H1 (cell line): ENCODE data around the gene STARD3. TPM values are rescaled to one million over a fixed set of nuclear protein-coding genes. Genes with fewer than 3 reads are reported as not detected.

Experiments
- CTCF ChIA-PET: fragments of 300-600 bp; sonication (Branson Sonifier 250); formaldehyde crosslinking; loops from one replicate; lab custom pipeline; 2021; ENCODE audit not compliant: partially characterized antibody; lab: Charles Lee
- POLR2A ChIA-PET: fragments of 300-600 bp; sonication (Branson Sonifier 250); formaldehyde crosslinking; loops from one replicate; lab custom pipeline; 2021; ENCODE audit warnings: inconsistent platforms; ENCODE audit not compliant: partially characterized antibody; lab: Charles Lee
- DNase-seq, 2 experiments: peaks; one replicate each; pipeline versions ENCODE4 v3.0.0 to v3.0.0-alpha.2; 2010 to 2022; ENCODE audit warnings: low spot score in 2 of 2, low read depth in 1 of 2, mixed read lengths in 1 of 2
- FAIRE-seq: peaks from 2 replicates; lab custom pipeline; 2011; peaks lifted over from hg19 to GRCh38; lab: Jason Lieb, UNC
- H2AFZ ChIP-seq: 2 replicates; pipeline ENCODE4 v1.8.1; 2012; ENCODE audit warnings: low read length, inconsistent platforms
- H2AK5ac ChIP-seq: 2 replicates; pipeline ENCODE4 v1.6.1; 2013; ENCODE audit warnings: low read depth, low read length
- H2BK120ac ChIP-seq: replicated peaks from 2 replicates; pipeline ENCODE3; 2013; ENCODE audit warnings: low read depth, low read length, inconsistent platforms
- H2BK12ac ChIP-seq: 2 replicates; pipeline ENCODE4 v1.6.1; 2013; ENCODE audit warnings: low read depth, low read length
- H2BK15ac ChIP-seq: 2 replicates; pipeline ENCODE4 v1.6.1; 2013; ENCODE audit warnings: low read length
- H2BK20ac ChIP-seq: 2 replicates; pipeline ENCODE4 v1.6.1; 2013; ENCODE audit warnings: low read length
- H2BK5ac ChIP-seq: 2 replicates; pipeline ENCODE4 v1.6.1; 2013; ENCODE audit warnings: low read depth, low read length
- H3K14ac ChIP-seq: 2 replicates; pipeline ENCODE4 v1.6.1; 2013; ENCODE audit warnings: inconsistent platforms; ENCODE audit not compliant: insufficient read length
- H3K18ac ChIP-seq: 2 replicates; pipeline ENCODE4 v1.6.1; 2013; ENCODE audit warnings: low read length; ENCODE audit errors: extremely low read depth
- H3K23ac ChIP-seq: 2 replicates; pipeline ENCODE4 v1.6.1; 2013; ENCODE audit warnings: inconsistent platforms; ENCODE audit not compliant: insufficient read length
- H3K23me2 ChIP-seq: 2 replicates; pipeline ENCODE4 v1.6.1; 2013; ENCODE audit warnings: low read depth, low read length
- H3K27ac ChIP-seq: 2 replicates; pipeline ENCODE4 v1.6.1; 2011; ENCODE audit warnings: low read depth, low read length, inconsistent platforms
- H3K27me3 ChIP-seq, 4 experiments: replicated peaks in 1 of 4; 1 replicate in 1 of 4; 2 replicates in 3 of 4; pipeline versions ENCODE4 v1.6.1 to v1.8.1; 2011 to 2013; ENCODE audit warnings: low read length in 3 of 4, mild to moderate bottlenecking in 3 of 4, inconsistent platforms in 2 of 4, mixed read lengths in 2 of 4, moderate library complexity in 1 of 4; ENCODE audit not compliant: control insufficient read depth in 3 of 4, insufficient read depth in 3 of 4; ENCODE audit errors: extremely low read depth in 1 of 4
- H3K36me3 ChIP-seq, 4 experiments: 2 replicates each; pipeline versions ENCODE4 v1.6.1 to v1.8.1; 2011 to 2013; ENCODE audit warnings: mild to moderate bottlenecking in 4 of 4, low read length in 3 of 4, moderate library complexity in 2 of 4, control low read depth in 1 of 4, inconsistent platforms in 1 of 4; ENCODE audit not compliant: insufficient read depth in 4 of 4, control insufficient read depth in 2 of 4
- H3K4ac ChIP-seq: replicated peaks from 2 replicates; pipeline ENCODE3; 2013; ENCODE audit warnings: low read length, low read depth, mixed read lengths, inconsistent platforms; ENCODE audit not compliant: insufficient read length
- H3K4me1 ChIP-seq, 4 experiments: replicated peaks in 1 of 4; 1 replicate in 1 of 4; 2 replicates in 3 of 4; pipeline versions ENCODE4 v1.6.1 to v1.8.1; 2011 to 2013; ENCODE audit warnings: low read length in 3 of 4, inconsistent platforms in 2 of 4, mixed read lengths in 1 of 4; ENCODE audit not compliant: insufficient read depth in 4 of 4, control insufficient read depth in 3 of 4
- H3K4me2 ChIP-seq, 2 experiments: 2 replicates each; pipeline versions ENCODE4 v1.6.1 to v1.8.1; 2011 to 2013; ENCODE audit warnings: low read depth in 2 of 2, low read length in 2 of 2, control low read depth in 1 of 2, inconsistent platforms in 1 of 2, mild to moderate bottlenecking in 1 of 2; ENCODE audit not compliant: insufficient read depth in 1 of 2
- H3K4me3 ChIP-seq, 4 experiments: fragments of 200-600, 300-600 bp in 1 of 4; sonication (generic), shearing (Covaris generic), sonication (Bioruptor Twin) in 1 of 4; 2 replicates each; pipeline versions ENCODE4 v1.5.1 to v1.8.1; 2011 to 2016; ENCODE audit warnings: low read length in 4 of 4, low read depth in 3 of 4, control low read depth in 2 of 4, inconsistent platforms in 2 of 4, mild to moderate bottlenecking in 2 of 4, mixed read lengths in 1 of 4, moderate library complexity in 1 of 4; ENCODE audit not compliant: insufficient read depth in 2 of 4; ENCODE audit errors: extremely low read depth in 1 of 4
- H3K56ac ChIP-seq: replicated peaks from 2 replicates; pipeline ENCODE3; 2013; ENCODE audit warnings: low read depth, mild to moderate bottlenecking, mixed read lengths, low read length, inconsistent platforms; ENCODE audit not compliant: insufficient read length
- H3K79me1 ChIP-seq: 2 replicates; pipeline ENCODE4 v1.6.1; 2013; ENCODE audit warnings: low read depth, low read length, control low read depth
- H3K79me2 ChIP-seq, 2 experiments: 2 replicates each; pipeline versions ENCODE4 v1.6.1 to v1.8.1; 2012 to 2013; ENCODE audit warnings: low read length in 2 of 2, mild to moderate bottlenecking in 2 of 2, inconsistent platforms in 1 of 2; ENCODE audit not compliant: insufficient read depth in 2 of 2, control insufficient read depth in 1 of 2
- H3K9ac ChIP-seq, 4 experiments: replicated peaks in 1 of 4; 1 replicate in 1 of 4; 2 replicates in 3 of 4; pipeline versions ENCODE4 v1.6.1 to v1.8.1; 2011 to 2013; ENCODE audit warnings: low read depth in 3 of 4, low read length in 3 of 4, control low read depth in 2 of 4, mild to moderate bottlenecking in 2 of 4, moderate library complexity in 2 of 4, inconsistent platforms in 1 of 4; ENCODE audit errors: extremely low read depth in 1 of 4
- H3K9me3 ChIP-seq, 2 experiments: 2 replicates each; pipeline versions ENCODE4 v1.6.1 to v1.8.1; 2012 to 2013; ENCODE audit warnings: mild to moderate bottlenecking in 2 of 2, moderate library complexity in 2 of 2, control low read depth in 1 of 2, inconsistent platforms in 1 of 2, low read depth in 1 of 2, low read length in 1 of 2, mixed read lengths in 1 of 2; ENCODE audit not compliant: insufficient read depth in 2 of 2
- H4K20me1 ChIP-seq, 2 experiments: replicated peaks in 1 of 2; 2 replicates each; pipeline versions ENCODE3 to v1.8.1; 2011 to 2013; ENCODE audit warnings: inconsistent platforms in 2 of 2, low read length in 2 of 2, mild to moderate bottlenecking in 1 of 2; ENCODE audit not compliant: insufficient read depth in 2 of 2, control insufficient read depth in 1 of 2
- H4K5ac ChIP-seq: 2 replicates; pipeline ENCODE4 v1.6.1; 2013; ENCODE audit warnings: low read length, low read depth, mixed read lengths, inconsistent platforms; ENCODE audit not compliant: insufficient read length
- H4K8ac ChIP-seq: 2 replicates; pipeline ENCODE4 v1.8.0; 2013; ENCODE audit warnings: mild to moderate bottlenecking, moderate library complexity, low read length, inconsistent platforms; ENCODE audit not compliant: insufficient read depth; ENCODE audit errors: extremely low read depth
- H4K91ac ChIP-seq: replicated peaks from 2 replicates; pipeline ENCODE3; 2013; ENCODE audit warnings: low read length, mixed read lengths, inconsistent platforms; ENCODE audit not compliant: insufficient read length
- CTBP2 ChIP-seq: IDR thresholded peaks from 2 replicates; pipeline ENCODE4 v1.7.0; 2011; ENCODE audit warnings: borderline replicate concordance, mild to moderate bottlenecking, moderate library complexity, mixed read lengths, low read length; ENCODE audit not compliant: insufficient read depth, insufficient read length
- EGR1 ChIP-seq: IDR thresholded peaks from 2 replicates; pipeline ENCODE4 v1.6.1; 2011; ENCODE audit warnings: low read depth, low read length, borderline replicate concordance
- EZH2 ChIP-seq: fragments of 200-600 bp; sonication (generic); IDR thresholded peaks from 2 replicates; pipeline ENCODE4 v1.7.1; 2012; ENCODE audit warnings: low read depth, mild to moderate bottlenecking, moderate library complexity, low read length, inconsistent platforms; ENCODE audit not compliant: severe bottlenecking
- FOSL1 ChIP-seq: IDR thresholded peaks from 2 replicates; pipeline ENCODE4 v1.6.1; 2011; ENCODE audit warnings: mild to moderate bottlenecking, low read depth, low read length, moderate library complexity; ENCODE audit not compliant: insufficient read depth
- HDAC6 ChIP-seq: IDR thresholded peaks from one replicate; pipeline ENCODE4 v1.7.1; 2012; ENCODE audit warnings: low read depth, mild to moderate bottlenecking, inconsistent platforms, low read length, moderate library complexity
- JUND ChIP-seq: IDR thresholded peaks from 2 replicates; pipeline ENCODE4 v1.6.1; 2011; ENCODE audit warnings: mild to moderate bottlenecking, improper control_type of control experiment, low read length
- KDM1A ChIP-seq: fragments of 200-600, 300-600 bp; sonication (generic); IDR thresholded peaks from 2 replicates; pipeline ENCODE4 v1.7.1; 2016; ENCODE audit warnings: mild to moderate bottlenecking, low read length, borderline replicate concordance
- POLR2A ChIP-seq, 2 experiments: IDR thresholded peaks; 1 replicate in 1 of 2; 2 replicates in 1 of 2; pipeline ENCODE4 v1.6.1; 2011; ENCODE audit warnings: low read depth in 2 of 2, low read length in 2 of 2, mild to moderate bottlenecking in 2 of 2; ENCODE audit errors: control extremely low read depth in 1 of 2
- POU5F1 ChIP-seq: IDR thresholded peaks from 2 replicates; pipeline ENCODE4 v1.6.1; 2011; ENCODE audit warnings: low read depth, mild to moderate bottlenecking, low read length, moderate library complexity
- SP1 ChIP-seq: IDR thresholded peaks from 2 replicates; pipeline ENCODE4 v1.6.1; 2011; ENCODE audit warnings: low read depth, low read length
- SRF ChIP-seq: IDR thresholded peaks from 2 replicates; pipeline ENCODE4 v1.6.1; 2011; ENCODE audit warnings: mild to moderate bottlenecking, low read depth, low read length, moderate library complexity
- TAF1 ChIP-seq: IDR thresholded peaks from 2 replicates; pipeline ENCODE4 v1.6.1; 2011; ENCODE audit warnings: mild to moderate bottlenecking, low read depth, low read length
- YY1 ChIP-seq: IDR thresholded peaks from 2 replicates; pipeline ENCODE4 v1.6.1; 2011; ENCODE audit warnings: low read depth, mild to moderate bottlenecking, low read length
- ZNF274 ChIP-seq: IDR thresholded peaks from 2 replicates; pipeline ENCODE4 v1.7.0; 2012; ENCODE audit warnings: low read length, borderline replicate concordance; ENCODE audit errors: extremely low read depth
- WGBS, 2 experiments: shearing (Covaris generic) in 1 of 2; methylation state at CpG; one replicate each; pipeline versions ENCODE4 v1.1.6 to v1.1.7; 2013 to 2015; ENCODE audit warnings: low lambda C conversion rate in 2 of 2, mixed read lengths in 2 of 2, inconsistent platforms in 1 of 2, low coverage in 1 of 2, missing lambda C conversion rate in 1 of 2; ENCODE audit not compliant: insufficient replicate concordance in 2 of 2, insufficient coverage in 1 of 2, insufficient read length in 1 of 2; ENCODE audit errors: extremely low coverage in 1 of 2, missing lambda C conversion rate in 1 of 2; 5-methylcytosine and 5-hydroxymethylcytosine counted together
- polyA plus RNA-seq, 7 experiments: library from polyadenylated mRNA; depleted of rRNA in 3 of 7; stranded (reverse) in 5 of 7; unstranded in 2 of 7; fragments of >200 nt in 5 of 7; fragments of 200-250 nt in 2 of 7; gene quantifications; 1 replicate in 5 of 7; 2 replicates in 1 of 7; 4 replicates in 1 of 7; pipeline versions ENCODE4 v1.2.1 to v1.2.3, GENCODE V29; 2011 to 2013; ENCODE audit warnings: missing spikeins in 2 of 7, mixed read lengths in 2 of 7
- total RNA-seq: library from RNA; stranded (reverse); fragmentation: NEBNext Ultra II Directional; extraction: Animal tissue kit (Norgen Biotek cat#: 25700); gene quantifications from 2 replicates; pipeline ENCODE4 v1.2.1, GENCODE V29; 2021

STARD3 gene
- total and polyA plus RNA-seq, 2 of the 8 experiments (the other 6 are each of a cell fraction or from before 2014, with no cell fraction given): 47.6 to 80.3 TPM

- Histone ChIP-seq H3K14ac (no peak overlapping the region), H4K5ac (no peak overlapping the region), H4K91ac (no peak overlapping the region), H2BK15ac (no peak overlapping the region), H3K4me3 (peak overlapping the region in 1 of 4 experiments; percentile 36; a peak in 2 of 8 replicates), H2BK120ac (no peak overlapping the region), H2AK5ac (0 out of 2 replicates have a peak overlapping the region, but pooled peaks have one; percentile 26), H3K56ac (no peak overlapping the region), H3K79me2 (no peaks in the 10 kb centered on the region), H3K4me2 (peak overlapping the region; percentile 59 to 66), H3K27ac (no peak overlapping the region), H2BK5ac (peak overlapping the region; percentile 61; the same call in 1 of the 2 replicates), H3K79me1 (no peaks in the 10 kb centered on the region), H3K27me3 (peaks cover 50 to 81% (median 77%) of the 10 kb centered on the region in 4 experiments), H3K4ac (no peak overlapping the region), H2AFZ (no peak overlapping the region), H3K9ac (no peak overlapping the region), H3K4me1 (peaks cover 5 to 39% (median 26%) of the 10 kb centered on the region in 4 experiments), H2BK20ac (peak overlapping the region; percentile 91; the same call in 1 of the 2 replicates), H3K36me3 (peaks cover 0 to 2% (median 0%) of the 10 kb centered on the region in 4 experiments; a peak in 1 of 8 replicates), H4K8ac (no peak overlapping the region), H4K20me1 (peaks cover 3 to 12% of the 10 kb centered on the region in 2 experiments), H3K18ac (peak overlapping the region; percentile 52; the same call in 1 of the 2 replicates), H3K23ac (no peak overlapping the region), H2BK12ac (peak overlapping the region; percentile 69; the same call in 1 of the 2 replicates), H3K9me3 (no peaks in the 10 kb centered on the region), H3K23me2 (peaks cover 8% of the 10 kb centered on the region; the same call in 1 of the 2 replicates)
- CTCF ChIA-PET: interaction anchor here (1.0 to 2.1 kb wide), 9 partner anchors 18 to 77 kb away, joined by 3 to 17 read pairs (median 4); no protein-coding TSS in a partner anchor
- POLR2A ChIA-PET: interaction anchor here (0.7 to 1.4 kb wide), 6 partner anchors 9 to 42 kb away, joined by 3 to 6 read pairs (median 3); no protein-coding TSS in a partner anchor
- TF ChIP-seq POU5F1 (no peak), SRF (no peak), POLR2A (IDR thresholded peaks at IDR 0.05; ENCODE audit: control extremely low read depth in 1 of 2, low read depth in 2 of 2, low read length in 2 of 2) (no peak), HDAC6 (no peak), EZH2 (no peak), JUND (no peak), TAF1 (no peak), EGR1 (peak; percentile 12; the same call in 1 of the 2 replicates), ZNF274 (no peak), KDM1A (no peak), CTBP2 (peak; percentile 38), SP1 (no peak), YY1 (0 out of 2 replicates have a peak, but pooled peaks have one; percentile 5), FOSL1 (no peak)
- 5% methylated on average over 4 of the region's 4 CpGs; no CpG with 5 or more reads in 1 of the 2 experiments for WGBS, 2 experiments
- FAIRE-seq (no peak), DNase-seq (peak in 1 of 2 experiments; percentile 55)
Observed at GRCh38 chr17:39595294-39595693, 41.6 kb upstream of the STARD3 start.
